GM19043 (cell line): ENCODE data around the gene FUOM.
"Not testable (repeated sequence)": the region's sequence is repeated elsewhere in the genome, so short reads cannot be mapped to it uniquely, and the experiment has no call there.

Experiments used
- ATAC-seq: cut with Tn5 transposase; IDR thresholded peaks from one replicate; pipeline ENCODE4 v1.9.1; 2021; ENCODE audit warnings: low read depth; ENCODE audit not compliant: unreplicated experiment

FUOM gene

GRCh38 chr10:133388973-133389818 lies 31.4 kb upstream of the FUOM start:
- ATAC-seq: peak; percentile 86

DNA sequence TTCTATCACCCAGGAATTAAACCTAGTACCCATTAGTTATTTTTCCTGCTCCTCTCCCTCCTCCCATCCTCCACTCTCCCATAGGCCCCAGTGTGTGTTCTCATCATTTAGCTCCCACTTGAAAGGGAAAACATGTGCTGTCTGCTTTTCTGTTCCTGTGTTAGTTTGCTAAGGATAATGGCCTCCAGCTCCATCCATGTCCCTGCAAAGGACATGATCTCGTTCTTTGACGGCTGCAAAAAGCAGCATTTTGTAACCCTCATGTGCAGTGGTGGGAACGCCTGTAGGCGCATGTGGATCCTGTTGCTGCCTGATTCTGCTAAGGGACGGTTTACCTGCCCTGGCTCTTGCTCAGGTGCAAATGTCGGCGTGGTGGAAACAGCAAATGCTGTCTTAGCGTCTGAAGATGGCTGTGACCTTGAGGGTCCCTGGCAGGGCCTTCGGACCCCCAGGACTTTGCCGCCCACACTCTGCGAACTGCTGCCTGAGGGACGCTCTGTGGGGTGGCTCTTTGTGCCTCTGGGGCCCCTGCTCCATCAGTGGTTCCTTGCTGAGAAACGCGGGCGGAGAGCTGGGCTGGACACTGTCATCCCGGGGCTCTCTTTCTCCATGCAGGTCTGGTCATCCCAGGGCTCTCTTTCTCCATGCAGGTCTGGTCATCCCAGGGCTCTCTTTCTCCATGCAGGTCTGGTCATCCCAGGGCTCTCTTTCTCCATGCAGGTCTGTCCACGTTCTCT lies 30.6 kb upstream of the FUOM start:
- no peak for ATAC-seq

GRCh38 chr10:133386951-133387350 lies 29.1 kb upstream of the FUOM start:
- not testable (repeated sequence) for ATAC-seq

GRCh38 chr10:133385214-133385613 lies 27.4 kb upstream of the FUOM start:
- ATAC-seq: no peak

GRCh38 chr10:133384071-133384470 lies 26.3 kb upstream of the FUOM start:
- ATAC-seq: no peak

DNA sequence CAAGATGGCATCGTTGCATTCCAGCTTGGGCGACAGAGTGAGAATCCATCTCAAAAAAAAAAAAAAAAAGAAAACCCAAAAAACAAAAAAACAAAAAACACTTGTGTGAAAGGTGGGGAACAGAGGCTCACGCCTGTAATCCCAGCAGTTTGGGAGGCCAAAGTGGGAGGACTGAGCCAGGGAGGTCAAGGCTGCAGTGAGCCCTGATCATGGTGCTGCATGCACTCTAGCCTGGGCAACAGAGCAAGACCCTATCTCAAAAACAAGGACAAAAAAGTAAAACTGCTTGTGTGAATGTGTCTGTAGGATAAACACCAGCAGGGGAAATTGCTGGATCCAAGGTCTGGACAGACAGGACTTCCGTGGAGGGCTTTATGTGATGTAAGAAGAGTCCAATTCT lies 25.7 kb upstream of the FUOM start:
- ATAC-seq: no peak

- no peak for ATAC-seq
These were observed 23.2 kb upstream of the FUOM start for GRCh38 chr10:133381036-133381435.

DNA sequence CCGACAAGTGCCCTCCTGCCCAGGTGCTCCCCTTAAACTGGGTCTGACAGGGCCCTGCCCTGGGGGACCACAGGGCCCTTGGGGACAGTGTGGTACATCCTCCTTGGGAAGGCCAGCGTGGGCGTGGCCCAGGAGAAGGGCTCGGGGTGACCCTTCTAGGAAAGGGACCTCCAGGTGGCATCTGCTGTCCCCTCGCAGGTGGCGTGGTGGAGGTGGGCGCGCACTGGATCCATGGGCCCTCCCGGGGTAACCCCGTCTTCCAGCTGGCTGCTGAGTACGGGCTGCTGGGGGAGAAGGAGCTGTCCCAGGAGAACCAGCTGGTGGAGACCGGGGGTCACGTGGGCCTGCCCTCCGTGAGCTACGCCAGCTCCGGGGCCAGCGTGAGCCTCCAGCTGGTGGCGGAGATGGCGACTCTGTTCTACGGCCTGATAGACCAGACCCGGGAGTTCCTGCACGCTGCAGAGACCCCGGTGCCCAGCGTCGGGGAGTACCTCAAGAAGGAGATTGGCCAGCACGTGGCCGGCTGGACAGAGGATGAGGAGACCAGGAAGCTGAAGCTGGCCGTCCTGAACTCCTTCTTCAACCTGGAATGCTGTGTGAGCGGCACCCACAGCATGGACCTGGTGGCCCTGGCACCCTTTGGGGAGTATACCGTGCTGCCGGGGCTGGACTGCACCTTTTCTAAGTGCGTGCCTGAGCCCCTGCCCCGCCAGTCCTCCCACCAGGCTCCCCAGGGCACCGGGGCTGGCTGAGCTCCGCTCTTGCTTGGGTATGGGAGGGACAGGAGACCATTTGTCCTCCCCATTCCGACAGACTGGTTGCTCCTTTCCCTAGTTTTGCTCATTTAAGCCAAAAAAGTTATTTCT lies 22.2 kb upstream of the FUOM start:
- no peak for ATAC-seq

DNA sequence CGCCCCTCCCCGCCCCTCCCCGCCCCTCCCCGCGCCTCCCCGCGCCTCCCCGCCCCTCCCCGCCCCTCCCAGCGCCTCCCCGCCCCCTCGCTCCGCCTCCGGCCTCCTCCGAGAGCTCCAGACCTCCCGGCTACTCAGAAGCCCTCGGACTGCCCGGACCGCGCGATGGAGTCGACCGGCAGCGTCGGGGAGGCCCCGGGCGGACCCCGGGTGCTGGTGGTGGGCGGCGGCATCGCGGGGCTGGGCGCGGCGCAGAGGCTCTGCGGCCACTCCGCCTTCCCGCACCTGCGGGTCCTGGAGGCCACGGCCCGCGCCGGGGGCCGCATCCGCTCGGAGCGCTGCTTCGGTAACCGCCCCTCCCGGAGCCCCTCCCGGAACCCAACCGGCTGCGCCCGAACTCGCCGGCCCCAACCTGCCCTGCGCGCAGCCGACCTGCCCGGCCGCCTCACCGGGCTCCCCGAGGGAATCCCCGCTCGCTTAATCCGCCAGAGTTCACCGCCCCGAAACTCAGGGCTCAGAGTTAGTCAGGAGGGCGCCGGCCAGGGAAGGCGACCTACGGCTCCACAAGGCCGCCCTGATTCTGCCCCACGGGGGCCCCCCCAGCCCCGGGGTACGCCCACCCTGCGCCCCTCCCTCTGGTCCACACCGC lies 21.5 kb upstream of the FUOM start, which contains the start of gene PAOX:
PAOX (plus strand) TSS at position 111 of the 649 bp plus-strand sequence; CDS start at position 166, 55 bp downstream.
- peak; percentile 39 for ATAC-seq

DNA sequence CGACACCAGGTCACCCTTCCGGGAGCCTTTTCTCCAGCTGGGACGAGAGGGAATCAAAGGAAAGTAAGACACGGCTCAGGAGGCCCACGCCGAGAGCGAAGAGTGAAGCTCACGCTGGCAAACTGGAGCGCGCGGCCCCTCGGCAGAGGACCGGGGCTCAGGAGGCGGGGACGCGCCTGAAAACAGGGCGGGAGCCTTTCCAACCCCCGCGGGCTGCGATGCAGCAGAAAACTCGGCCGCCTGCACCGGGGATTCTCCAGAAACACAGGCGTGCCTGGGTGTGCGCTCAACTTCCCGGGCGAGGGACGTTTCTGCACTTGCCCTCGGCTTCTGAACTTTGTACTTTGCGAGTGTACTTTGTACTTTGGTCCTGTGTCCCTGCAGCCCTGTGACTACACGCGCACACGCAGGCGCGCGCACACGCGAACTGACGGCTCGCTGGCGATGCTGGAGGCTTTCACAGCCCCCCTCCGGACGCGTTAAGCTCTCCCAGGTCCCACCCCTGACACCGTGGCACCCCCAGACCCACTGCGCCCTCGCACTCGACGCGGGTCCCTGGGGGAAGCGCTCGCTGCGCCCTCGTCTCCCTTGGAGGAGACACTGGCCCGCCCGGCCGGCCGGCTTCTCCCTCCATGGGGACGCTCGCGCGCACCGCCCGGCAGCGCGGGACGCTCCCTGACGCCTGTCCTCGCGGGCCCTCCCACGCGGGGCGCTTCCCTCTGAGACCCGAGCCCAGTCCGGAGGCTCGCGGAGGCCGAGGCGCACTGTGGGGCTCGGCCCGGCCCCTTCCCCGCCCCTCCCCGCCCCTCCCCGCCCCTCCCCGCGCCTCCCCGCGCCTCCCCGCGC lies 20.7 kb upstream of the FUOM start:
- ATAC-seq: peak; percentile 39

DNA sequence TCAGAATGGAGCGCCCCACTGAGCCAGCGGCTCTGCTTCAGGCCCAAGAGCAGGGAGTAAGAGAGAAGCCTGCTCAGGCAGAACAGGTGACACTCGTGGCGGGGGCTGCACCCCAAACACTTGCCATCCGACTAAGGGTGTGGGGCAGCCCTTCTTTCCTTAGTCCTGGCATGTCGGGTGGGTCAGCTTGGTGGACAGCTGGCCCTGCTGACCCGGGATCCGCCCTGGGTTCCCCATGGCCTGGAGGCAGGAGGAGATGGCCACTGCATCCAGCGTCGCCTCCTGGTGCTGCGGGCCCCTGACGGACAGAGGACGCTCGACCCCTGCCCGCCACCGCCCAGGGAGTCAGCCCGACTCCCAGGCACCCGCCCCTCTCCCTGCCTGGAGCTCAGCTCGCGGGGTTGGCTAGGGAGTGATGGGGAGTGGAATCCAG lies 20.0 kb upstream of the FUOM start:
- no peak for ATAC-seq

GRCh38 chr10:133377025-133377817 lies 19.4 kb upstream of the FUOM start:
- ATAC-seq: no peak

- not testable (repeated sequence) for ATAC-seq
These were observed 18.4 kb upstream of the FUOM start for GRCh38 chr10:133376183-133376582.

GRCh38 chr10:133375357-133376115 lies 17.7 kb upstream of the FUOM start:
- no peak for ATAC-seq

GRCh38 chr10:133373174-133374090 lies 15.6 kb upstream of the FUOM start, which contains the start of gene ECHS1:
Gene ECHS1, minus strand, starts transcription at chr10:133373354. Its CDS starts 21 bp downstream, at chr10:133373333.
- peak; percentile 96 for ATAC-seq

GRCh38 chr10:133372507-133372906 lies 14.7 kb upstream of the FUOM start:
- no peak for ATAC-seq
